HG03103 (cell line): Measurements from ENCODE around the gene WDR45B.

Experiments used
- ATAC-seq: cut with Tn5 transposase; IDR thresholded peaks from one replicate; pipeline ENCODE4 v1.9.1; 2021; ENCODE audit warnings: low read depth; ENCODE audit not compliant: unreplicated experiment

Gene WDR45B

GRCh38 chr17:82602986-82603710 lies 45.1 kb downstream of the WDR45B start:
- no peak for ATAC-seq

GRCh38 chr17:82602487-82602886 lies 45.8 kb downstream of the WDR45B start:
- ATAC-seq, result no peak

- no peak for ATAC-seq
Measured at GRCh38 chr17:82601447-82602000, 46.7 kb downstream of the WDR45B start.

GRCh38 chr17:82600731-82601446 lies 47.4 kb downstream of the WDR45B start:
- ATAC-seq, result no peak

- no peak for ATAC-seq
Measured at GRCh38 chr17:82599674-82600661, 48.3 kb downstream of the WDR45B start.

GRCh38 chr17:82598256-82599119 lies 49.8 kb downstream of the WDR45B start:
- ATAC-seq, result no peak

- no peak for ATAC-seq
Measured at GRCh38 chr17:82596837-82597672, 51.2 kb downstream of the WDR45B start.

- no peak for ATAC-seq
Measured at GRCh38 chr17:82596296-82596695, 51.9 kb downstream of the WDR45B start.

GRCh38 chr17:82595893-82596292 lies 52.4 kb downstream of the WDR45B start:
- no peak for ATAC-seq

- no peak for ATAC-seq
Measured at GRCh38 chr17:82594571-82594970, 53.7 kb downstream of the WDR45B start.

GRCh38 chr17:82593590-82594087 lies 54.6 kb downstream of the WDR45B start:
- ATAC-seq, result no peak

- no peak for ATAC-seq
Measured at GRCh38 chr17:82592767-82593589, 55.3 kb downstream of the WDR45B start.

- no peak for ATAC-seq
Measured at GRCh38 chr17:82592289-82592766, 55.9 kb downstream of the WDR45B start.

GRCh38 chr17:82590881-82591539 lies 57.2 kb downstream of the WDR45B start:
- ATAC-seq, result no peak

GRCh38 chr17:82590216-82590615 lies 58.0 kb downstream of the WDR45B start:
- no peak for ATAC-seq

- ATAC-seq, result no peak
Measured at GRCh38 chr17:82589851-82590180, 58.4 kb downstream of the WDR45B start.
